Measurements from ENCODE around the gene TCF20. TPM values are rescaled to one million over a fixed set of nuclear protein-coding genes. Genes with fewer than 3 reads are reported as not detected.
A peak's percentile ranks its signal among the peaks of the same experiment; 100 is the strongest.

Gene TCF20
- total RNA-seq, 3 donors from 2014 or later (not counting 1 experiment from before 2014, with no cell fraction given): 57.8 to 70.8 (median 69.1) TPM

DNA sequence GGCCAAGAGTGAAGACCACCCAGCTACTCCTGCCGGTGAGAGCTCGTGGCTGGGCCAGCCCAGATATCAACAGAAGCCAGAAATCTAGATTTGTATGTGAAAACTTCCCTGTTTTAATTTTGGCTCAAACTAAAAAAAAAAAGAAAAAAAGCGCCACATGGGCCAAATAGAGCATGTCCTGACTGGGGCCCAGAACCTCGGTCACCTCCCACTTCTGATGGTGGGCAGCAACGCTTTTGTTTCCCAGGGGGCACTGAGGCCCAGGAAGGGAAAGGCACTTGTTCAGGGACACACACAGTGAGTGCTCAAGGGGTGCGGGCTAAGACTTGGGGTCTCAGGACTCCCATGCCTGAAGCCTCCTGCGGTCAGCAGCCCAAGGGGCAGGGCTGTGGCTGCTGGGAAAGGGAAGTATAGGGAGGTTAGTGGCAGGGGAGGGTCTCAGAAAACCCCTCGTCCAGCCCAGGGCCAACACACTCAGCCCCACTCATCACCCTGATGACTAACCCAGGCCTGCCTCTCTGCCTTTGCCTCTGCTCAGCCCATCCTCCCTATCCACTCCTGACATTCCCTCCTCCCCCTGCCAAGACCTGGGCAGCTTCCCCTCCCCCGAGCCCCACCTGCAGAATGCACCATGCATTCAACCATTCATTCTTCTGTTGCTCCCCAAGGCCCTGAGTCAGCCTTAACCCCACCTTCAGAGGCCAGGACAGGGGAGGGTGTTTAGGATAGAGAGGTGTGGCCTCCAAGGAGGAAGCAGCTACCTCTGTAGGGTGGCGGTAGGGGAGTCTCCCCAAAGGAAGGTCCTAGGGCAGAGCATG is 30.0 kb upstream of the TCF20 start:
- Histone ChIP-seq H3K27ac (ENCODE audit: low read length) (peak overlapping the region; percentile 39), H3K36me3 (ENCODE audit: control insufficient read depth, insufficient read depth, low read length) (no peaks in the 10 kb centered on the region), H3K9me3 (ENCODE audit: control insufficient read depth, insufficient read depth, low read length) (no peaks in the 10 kb centered on the region), H3K4me1 (ENCODE audit: control insufficient read depth, insufficient read depth, low read length) (peaks cover 41% of the 10 kb centered on the region), H3K4me3 (ENCODE audit: low read length) (peak overlapping the region; percentile 22), H3K27me3 (ENCODE audit: control insufficient read depth, insufficient read depth, low read length) (no peaks in the 10 kb centered on the region)
- intact Hi-C loops (cut with micrococcal nuclease): no loop called here
- peak overlapping the region; percentile 81 for H3K4me3 Mint-ChIP-seq
- ATAC-seq: peak; percentile 29 to 55 (median 34)
- peaks cover 0 to 12% of the 10 kb centered on the region in 2 donors for H3K27me3 Mint-ChIP-seq (ENCODE audit: low read depth in 2 of 2)
- H3K36me3 Mint-ChIP-seq: no peaks in the 10 kb centered on the region
- 26% methylated on average over 10 of the region's 10 CpGs for WGBS (ENCODE audit: insufficient coverage)
- TF ChIP-seq, protein P1, sequence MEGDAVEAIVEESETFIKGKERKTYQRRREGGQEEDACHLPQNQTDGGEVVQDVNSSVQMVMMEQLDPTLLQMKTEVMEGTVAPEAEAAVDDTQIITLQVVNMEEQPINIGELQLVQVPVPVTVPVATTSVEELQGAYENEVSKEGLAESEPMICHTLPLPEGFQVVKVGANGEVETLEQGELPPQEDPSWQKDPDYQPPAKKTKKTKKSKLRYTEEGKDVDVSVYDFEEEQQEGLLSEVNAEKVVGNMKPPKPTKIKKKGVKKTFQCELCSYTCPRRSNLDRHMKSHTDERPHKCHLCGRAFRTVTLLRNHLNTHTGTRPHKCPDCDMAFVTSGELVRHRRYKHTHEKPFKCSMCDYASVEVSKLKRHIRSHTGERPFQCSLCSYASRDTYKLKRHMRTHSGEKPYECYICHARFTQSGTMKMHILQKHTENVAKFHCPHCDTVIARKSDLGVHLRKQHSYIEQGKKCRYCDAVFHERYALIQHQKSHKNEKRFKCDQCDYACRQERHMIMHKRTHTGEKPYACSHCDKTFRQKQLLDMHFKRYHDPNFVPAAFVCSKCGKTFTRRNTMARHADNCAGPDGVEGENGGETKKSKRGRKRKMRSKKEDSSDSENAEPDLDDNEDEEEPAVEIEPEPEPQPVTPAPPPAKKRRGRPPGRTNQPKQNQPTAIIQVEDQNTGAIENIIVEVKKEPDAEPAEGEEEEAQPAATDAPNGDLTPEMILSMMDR (IDR thresholded peaks at IDR 0.05): no peak
- DNase-seq: peak in 1 of 2 donors; percentile 63
- H3K4me1 Mint-ChIP-seq: peaks cover 15 to 25% of the 10 kb centered on the region in 2 donors
- no peaks in the 10 kb centered on the region for H3K9me3 Mint-ChIP-seq
- H3K27ac Mint-ChIP-seq: peak overlapping the region; percentile 18 to 75

DNA sequence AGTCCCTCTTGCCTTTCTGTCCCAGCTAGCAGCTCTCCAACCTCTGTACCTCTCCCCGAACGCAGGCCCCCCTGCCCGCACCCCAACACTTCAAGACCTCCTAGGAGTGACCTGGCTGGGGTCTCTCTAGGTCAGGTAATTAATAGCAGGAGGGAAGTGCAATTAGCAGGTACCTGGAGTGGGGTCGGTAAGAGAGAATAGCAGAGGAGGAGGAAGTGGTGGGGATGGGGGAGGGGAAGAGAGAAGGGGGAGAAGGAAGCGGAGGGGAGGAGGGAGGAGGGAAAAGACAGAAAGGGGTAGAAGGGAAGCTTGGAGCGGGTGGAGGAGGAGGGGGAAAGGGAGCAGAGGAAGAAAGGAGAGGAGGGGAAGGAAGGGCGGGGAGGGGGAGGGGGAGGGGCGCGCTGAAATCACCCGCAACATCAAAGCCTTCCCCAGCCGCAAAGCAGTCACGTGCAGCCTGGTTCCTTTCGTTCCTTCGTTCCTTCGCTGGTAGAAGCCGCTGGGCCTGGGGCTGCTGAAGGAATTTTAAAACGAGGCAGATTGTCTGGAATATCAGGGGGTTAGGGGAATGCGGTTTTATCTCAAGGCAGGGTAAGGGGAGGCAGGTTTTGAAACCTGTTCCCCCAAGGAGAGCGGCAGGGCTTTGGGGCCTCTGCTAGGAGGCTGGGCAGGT is 29.3 kb upstream of the TCF20 start:
- Mint-ChIP-seq H3K9me3 (no peaks in the 10 kb centered on the region), H3K36me3 (no peaks in the 10 kb centered on the region), H3K4me3 (peak overlapping the region; percentile 81), H3K27ac (peak overlapping the region; percentile 18 to 75), H3K27me3 (ENCODE audit: low read depth in 2 of 2) (peaks cover 0 to 7% of the 10 kb centered on the region in 2 donors), H3K4me1 (peaks cover 15 to 25% of the 10 kb centered on the region in 2 donors)
- TF ChIP-seq, protein P1 (IDR thresholded peaks at IDR 0.05): no peak
- Histone ChIP-seq H3K4me3 (ENCODE audit: low read length) (peak overlapping the region; percentile 22), H3K27ac (ENCODE audit: low read length) (peak overlapping the region; percentile 39), H3K36me3 (ENCODE audit: control insufficient read depth, insufficient read depth, low read length) (no peaks in the 10 kb centered on the region), H3K4me1 (ENCODE audit: control insufficient read depth, insufficient read depth, low read length) (peaks cover 41% of the 10 kb centered on the region), H3K27me3 (ENCODE audit: control insufficient read depth, insufficient read depth, low read length) (no peaks in the 10 kb centered on the region), H3K9me3 (ENCODE audit: control insufficient read depth, insufficient read depth, low read length) (no peaks in the 10 kb centered on the region)
- ATAC-seq: peak in 2 of 3 donors; percentile 38 to 61
- intact Hi-C loops (cut with micrococcal nuclease): no loop called here
- peak in 1 of 2 donors; percentile 84 for DNase-seq
- WGBS (ENCODE audit: insufficient coverage): 10% methylated on average over 14 of the region's 19 CpGs

DNA sequence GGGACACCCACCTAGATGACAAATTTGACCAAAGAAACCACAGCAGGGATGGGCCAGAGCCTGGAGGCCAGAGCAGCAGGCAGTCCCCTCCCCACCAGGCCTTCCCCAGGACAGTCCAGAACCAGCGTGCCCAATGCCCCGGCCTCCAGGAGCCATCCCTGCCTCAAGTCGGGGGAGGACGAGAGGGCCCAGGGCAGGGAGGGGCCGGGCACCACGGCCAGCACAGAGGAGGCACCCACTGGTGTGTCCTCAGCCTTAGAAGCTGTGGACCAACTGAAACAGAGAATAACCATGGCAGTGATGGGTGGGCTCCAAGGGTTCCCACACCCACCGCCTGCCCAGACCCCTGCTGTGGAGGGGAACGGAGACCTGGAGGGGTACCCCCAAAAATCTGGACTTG is 28.3 kb upstream of the TCF20 start:
- peak overlapping the region in 1 of 2 donors; percentile 75 for H3K27ac Mint-ChIP-seq

More for the DNA sequence above, 28.3 kb upstream of the TCF20 start:
- H3K9me3 ChIP-seq (ENCODE audit: control insufficient read depth, insufficient read depth, low read length): no peaks in the 10 kb centered on the region
- peaks cover 47% of the 10 kb centered on the region for H3K4me1 ChIP-seq (ENCODE audit: control insufficient read depth, insufficient read depth, low read length)
- TF ChIP-seq, protein P1 (IDR thresholded peaks at IDR 0.05): no peak
- no peaks in the 10 kb centered on the region for H3K36me3 Mint-ChIP-seq
- WGBS (ENCODE audit: insufficient coverage): 89% methylated on average over 8 of the region's 8 CpGs
- ATAC-seq (no peak), DNase-seq (no peak)
- intact Hi-C loops (cut with micrococcal nuclease): no loop called here
- peak overlapping the region; percentile 81 for H3K4me3 Mint-ChIP-seq
- H3K27me3 Mint-ChIP-seq (ENCODE audit: low read depth in 2 of 2): peaks cover 0 to 7% of the 10 kb centered on the region in 2 donors
- H3K27me3 ChIP-seq (ENCODE audit: control insufficient read depth, insufficient read depth, low read length): no peaks in the 10 kb centered on the region
- H3K36me3 ChIP-seq (ENCODE audit: control insufficient read depth, insufficient read depth, low read length): no peaks in the 10 kb centered on the region
- peaks cover 15 to 25% of the 10 kb centered on the region in 2 donors for H3K4me1 Mint-ChIP-seq
- no peaks in the 10 kb centered on the region for H3K9me3 Mint-ChIP-seq
- no peak overlapping the region for H3K27ac ChIP-seq (ENCODE audit: low read length)
- no peak overlapping the region for H3K4me3 ChIP-seq (ENCODE audit: low read length)

Data from natural killer cell (primary cell).